GM23338 (cell line): ENCODE results near the gene GARIN1A. TPM values are rescaled to one million over a fixed set of nuclear protein-coding genes. Genes with fewer than 3 reads are reported as not detected.

Experiments used
- ATAC-seq: fragments of 200-7000 bp; cut with Tn5 transposase; 3 replicates; pipeline ENCODE4 v1.9.1; 2020
- DNase-seq: peaks from one replicate; pipeline ENCODE4 v3.0.0-alpha.2; 2015; ENCODE audit warnings: low spot score
- H2AFZ ChIP-seq: fragments of 200-600 bp; sonication (generic); 2 replicates; pipeline ENCODE4 v1.8.0; 2016; ENCODE audit warnings: antibody characterized with exemption, mild to moderate bottlenecking, moderate library complexity
- H3F3A ChIP-seq: fragments of 200-600 bp; sonication (generic); replicated peaks from 2 replicates; pipeline ENCODE4 v1.8.0; 2017; ENCODE audit warnings: antibody characterized with exemption, mixed run types, low read depth
- H3K27ac ChIP-seq: fragments of 200-600 bp; sonication (generic); 2 replicates; pipeline ENCODE4 v1.6.1; 2016; ENCODE audit warnings: low read depth
- H3K27me3 ChIP-seq: fragments of 200-600 bp; sonication (generic); 2 replicates; pipeline ENCODE4 v1.8.0; 2016; ENCODE audit warnings: mild to moderate bottlenecking, mixed run types, moderate library complexity; ENCODE audit not compliant: insufficient read depth
- H3K36me3 ChIP-seq: fragments of 200-600 bp; sonication (generic); 2 replicates; pipeline ENCODE4 v1.8.0; 2016; ENCODE audit warnings: mild to moderate bottlenecking; ENCODE audit not compliant: insufficient read depth
- H3K4me1 ChIP-seq: fragments of 200-600 bp; sonication (generic); 2 replicates; pipeline ENCODE4 v1.8.0; 2016; ENCODE audit warnings: mild to moderate bottlenecking, moderate library complexity; ENCODE audit not compliant: insufficient read depth
- H3K4me2 ChIP-seq: fragments of 200-600 bp; sonication (generic); 2 replicates; pipeline ENCODE4 v1.7.1; 2017; ENCODE audit warnings: mixed run types
- H3K4me3 ChIP-seq: fragments of 200-600 bp; sonication (generic); 2 replicates; pipeline ENCODE4 v1.6.1; 2016; ENCODE audit warnings: mixed run types
- H3K79me2 ChIP-seq: fragments of 200-600 bp; sonication (generic); replicated peaks from 2 replicates; pipeline ENCODE4 v1.8.0; 2017; ENCODE audit warnings: mild to moderate bottlenecking; ENCODE audit not compliant: insufficient read depth
- H3K9me2 ChIP-seq: fragments of 200-600 bp; sonication (generic); 2 replicates; pipeline ENCODE4 v1.8.0; 2017; ENCODE audit not compliant: insufficient read depth
- H4K20me1 ChIP-seq: fragments of 200-600 bp; sonication (generic); replicated peaks from 2 replicates; pipeline ENCODE4 v1.8.0; 2017; ENCODE audit warnings: mild to moderate bottlenecking; ENCODE audit not compliant: insufficient read depth
- H3K27ac Mint-ChIP-seq: 2 replicates; pipeline ENCODE4 v1.8.0; 2020; ENCODE audit warnings: inconsistent platforms, mild to moderate bottlenecking, moderate library complexity, mixed read lengths
- H3K27me3 Mint-ChIP-seq: 3 replicates; pipeline ENCODE4 v1.8.0; 2022; ENCODE audit warnings: low read depth, mild to moderate bottlenecking, moderate library complexity, mixed read lengths, inconsistent platforms; ENCODE audit not compliant: insufficient read depth, poor library complexity
- H3K36me3 Mint-ChIP-seq: 3 replicates; pipeline ENCODE4 v1.8.0; 2021; ENCODE audit warnings: low read depth, mild to moderate bottlenecking, inconsistent platforms, moderate library complexity, mixed read lengths
- H3K4me1 Mint-ChIP-seq: 3 replicates; pipeline ENCODE4 v1.8.0; 2020; ENCODE audit warnings: mild to moderate bottlenecking, inconsistent platforms, mixed read lengths
- H3K4me3 Mint-ChIP-seq: 3 replicates; pipeline ENCODE4 v1.8.0; 2021; ENCODE audit warnings: moderate library complexity, mild to moderate bottlenecking, inconsistent platforms, mixed read lengths
- H3K9me3 Mint-ChIP-seq: 3 replicates; pipeline ENCODE4 v1.8.0; 2020; ENCODE audit warnings: moderate library complexity, mild to moderate bottlenecking, inconsistent platforms, mixed read lengths
- CREB1 ChIP-seq: fragments of 250-450 bp; sonication (Bioruptor Pico); IDR thresholded peaks from 2 replicates; pipeline ENCODE4 v1.5.0; 2020; ENCODE audit warnings: low read depth, mild to moderate bottlenecking, moderate library complexity
- CTCF ChIP-seq, 2 experiments: fragments of 200-600 bp in 1 of 2; sonication (generic) in 1 of 2; conservative IDR thresholded peaks; 2 replicates each; pipeline versions ENCODE4 v1.5.1 to v1.6.1; 2016 to 2017; ENCODE audit warnings: antibody characterized with exemption in 2 of 2, low read depth in 2 of 2, mild to moderate bottlenecking in 2 of 2, moderate library complexity in 1 of 2
- ETS1 ChIP-seq: IDR thresholded peaks from 2 replicates; pipeline ENCODE4 v1.6.1; 2016; ENCODE audit warnings: antibody characterized with exemption
- EZH2 ChIP-seq: fragments of 200-600 bp; sonication (generic); IDR thresholded peaks from one replicate; pipeline ENCODE4 v1.8.0; 2017; ENCODE audit warnings: antibody characterized with exemption, mild to moderate bottlenecking, low read depth; ENCODE audit not compliant: unreplicated experiment
- EZH2phosphoT487 ChIP-seq: fragments of 200-600 bp; sonication (generic); IDR thresholded peaks from one replicate; pipeline ENCODE4 v1.8.1; 2018; ENCODE audit warnings: antibody characterized with exemption; ENCODE audit not compliant: unreplicated experiment
- JUNB ChIP-seq: IDR thresholded peaks from one replicate; pipeline ENCODE4 v1.6.1; 2016; ENCODE audit warnings: antibody characterized with exemption; ENCODE audit not compliant: unreplicated experiment
- NANOG ChIP-seq: IDR thresholded peaks from 2 replicates; pipeline ENCODE4 v1.6.1; 2016; ENCODE audit warnings: antibody characterized with exemption, borderline replicate concordance
- POLR2AphosphoS5 ChIP-seq: IDR thresholded peaks from 2 replicates; pipeline ENCODE4 v1.6.1; 2016; ENCODE audit warnings: antibody characterized with exemption, low read depth
- REST ChIP-seq: IDR thresholded peaks from one replicate; pipeline ENCODE4 v1.6.1; 2018; ENCODE audit warnings: antibody characterized with exemption; ENCODE audit not compliant: unreplicated experiment
- STAT1 ChIP-seq: IDR thresholded peaks from one replicate; pipeline ENCODE4 v1.6.1; 2016; ENCODE audit warnings: antibody characterized with exemption; ENCODE audit not compliant: unreplicated experiment
- ZNF114 ChIP-seq: fragments of 250-450 bp; sonication (Bioruptor Pico); IDR thresholded peaks from 2 replicates; pipeline ENCODE4 v1.5.0; 2020; ENCODE audit warnings: mild to moderate bottlenecking, moderate library complexity
- ZNF331 ChIP-seq: fragments of 250-450 bp; sonication (Bioruptor Pico); IDR thresholded peaks from 2 replicates; pipeline ENCODE4 v1.5.0; 2020; ENCODE audit warnings: low read depth, mild to moderate bottlenecking, moderate library complexity
- ZNF462 ChIP-seq: fragments of 250-450 bp; sonication (Bioruptor Pico); IDR thresholded peaks from 2 replicates; pipeline ENCODE4 v1.5.0; 2020; ENCODE audit warnings: mild to moderate bottlenecking, moderate library complexity
- polyA plus RNA-seq: library from polyadenylated mRNA; unstranded; fragments of >200 nt; fragmentation: Nextera tagmentation; extraction: Ambion mirVana; gene quantifications from 2 replicates; pipeline ENCODE4 v1.2.1, GENCODE V29; 2016
- total RNA-seq: library from RNA; depleted of rRNA; stranded (reverse); fragments of >200 nt; shearing (Covaris generic); gene quantifications from 2 replicates; pipeline ENCODE4 v1.2.3, GENCODE V29; 2014

The GARIN1A gene
- total and polyA plus RNA-seq, 2 experiments from 2014 or later = 0.10 TPM; not detected in 1

GRCh38 chr7:128705891-128706333, 33.8 kb downstream of the GARIN1A start:
- H3K4me3 Mint-ChIP-seq = no peak overlapping the region
- H3K4me1 ChIP-seq = peaks cover 15% of the 10 kb centered on the region; the same call in 1 of the 2 replicates
- no peaks in the 10 kb centered on the region for H3F3A ChIP-seq
- no peaks in the 10 kb centered on the region for H4K20me1 ChIP-seq
- DNase-seq (no peak), ATAC-seq (no peak)
- H3K9me3 Mint-ChIP-seq = peaks cover 5% of the 10 kb centered on the region; the same call in 2 of the 3 replicates
- H3K27me3 Mint-ChIP-seq = no peaks in the 10 kb centered on the region
- H3K27ac Mint-ChIP-seq = no peak overlapping the region
- H3K4me2 ChIP-seq = no peak overlapping the region
- TF ChIP-seq STAT1 (no peak), POLR2AphosphoS5 (no peak), JUNB (no peak), CREB1 (CRISPR knock-in tag) (no peak), NANOG (no peak), ZNF462 (CRISPR knock-in tag) (no peak), REST (no peak), ETS1 (no peak), CTCF (conservative IDR thresholded peaks at IDR 0.05; ENCODE audit: low read depth in 2 of 2) (no peak), ZNF331 (CRISPR knock-in tag) (no peak), ZNF114 (CRISPR knock-in tag) (no peak), EZH2 (no peak), EZH2phosphoT487 (no peak)
- H3K9me2 ChIP-seq = no peaks in the 10 kb centered on the region
- H3K27ac ChIP-seq = no peak overlapping the region
- H3K4me3 ChIP-seq = no peak overlapping the region
- H3K36me3 Mint-ChIP-seq = no peaks in the 10 kb centered on the region
- H2AFZ ChIP-seq = no peak overlapping the region
- H3K79me2 ChIP-seq = no peaks in the 10 kb centered on the region
- no peaks in the 10 kb centered on the region for H3K36me3 ChIP-seq
- H3K4me1 Mint-ChIP-seq = peaks cover 13% of the 10 kb centered on the region
- no peaks in the 10 kb centered on the region for H3K27me3 ChIP-seq
